ENCODE measurements around the gene PTCD2.

DNA sequence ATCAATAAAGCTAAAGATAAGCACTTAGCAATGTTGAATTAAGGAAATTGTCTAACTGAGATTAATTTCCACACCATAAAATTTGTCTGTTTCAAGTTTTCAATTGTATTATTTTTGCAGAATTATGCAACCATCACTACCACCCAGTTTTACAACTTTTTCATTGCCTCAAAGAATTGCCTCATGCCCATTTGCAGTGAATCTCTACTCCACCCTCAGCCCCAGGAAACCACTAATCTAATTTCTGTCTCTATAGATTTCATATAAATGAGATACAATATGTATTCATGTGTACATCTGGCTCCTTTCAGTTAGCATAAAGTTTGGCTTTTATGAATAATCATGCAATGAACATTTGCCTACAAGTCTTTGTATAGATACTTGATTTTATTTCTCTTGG, 72.9 kb downstream of the PTCD2 start:
- TF ChIP-seq CTCF (tag by site-specific recombination; IDR thresholded peaks at IDR 0.05) (no peak), ZNF174 (tag by site-specific recombination; IDR thresholded peaks at IDR 0.05) (no peak), BCL11B (tag by site-specific recombination; IDR thresholded peaks at IDR 0.05; ENCODE audit: low read depth) (no peak), WT1 (tag by site-specific recombination; IDR thresholded peaks at IDR 0.05) (no peak), ZBTB7A (tag by site-specific recombination; IDR thresholded peaks at IDR 0.05; ENCODE audit: low read depth) (no peak)

Data from HEK293 (cell line).